Mucosa of descending colon (tissue), 3 donors: ENCODE measurements around the gene MC5R. TPM values are rescaled to one million over a fixed set of nuclear protein-coding genes. Genes with fewer than 3 reads are reported as not detected.

ENCODE experiments used
- ATAC-seq: fragments of 200-7000 bp; cut with Tn5 transposase; one replicate; pipeline ENCODE4 v1.9.1; 2020; ENCODE audit warnings: mild to moderate bottlenecking, moderate library complexity
- DNase-seq, 3 donors: peaks; one replicate each; pipeline ENCODE4 v3.0.0-alpha.2; 2020
- H3K36me3 ChIP-seq: fragments of 200-600 bp; one replicate; pipeline ENCODE4 v1.8.0; 2021; ENCODE audit warnings: low read depth, mild to moderate bottlenecking
- H3K4me1 ChIP-seq: fragments of 200-600 bp; one replicate; pipeline ENCODE4 v1.8.0; 2021; ENCODE audit warnings: low read depth, mild to moderate bottlenecking
- H3K4me3 ChIP-seq: fragments of 200-600 bp; one replicate; pipeline ENCODE4 v1.8.0; 2021; ENCODE audit warnings: mild to moderate bottlenecking
- H3K9me3 ChIP-seq: fragments of 200-600 bp; one replicate; pipeline ENCODE4 v1.8.0; 2021; ENCODE audit warnings: mild to moderate bottlenecking
- intact Hi-C, 2 donors: fragments of 100-400 bp; cut with DNase I in 1 of 2; cut with micrococcal nuclease in 1 of 2; formaldehyde crosslinking; loops; one replicate each; pipeline versions ENCODE4 v1.11.0 to v1.11.1; 2022; cut with DNase I, micrococcal nuclease
- long read RNA-seq, 2 donors: library from polyadenylated mRNA; unstranded; transcript quantifications; one replicate each; pipeline ENCODE4 v2.0.0, GENCODE V29; 2019 to 2021
- total RNA-seq, 3 donors: library from RNA; stranded (reverse); fragmentation: NEBNext Ultra II Directional in 2 of 3; extraction: Animal tissue kit (Norgen Biotek cat#: 25700) in 2 of 3; gene quantifications; one replicate each; pipeline versions ENCODE4 v1.2.1 to v1.2.4, GENCODE V29; 2021 to 2023
- TF ChIP-seq, protein P1 (sequence below): fragments of 200-600 bp; IDR thresholded peaks from one replicate; pipeline ENCODE4 v1.8.0; 2022; ENCODE audit warnings: antibody characterized with exemption, mild to moderate bottlenecking
- donor health status: DM: no; HTN: no; CAD: no; lungs with moderate emphysema.
- donor health status: DM: no; HTN: no; CAD: no.
- donor health status: DM: no; HTN: yes; CAD: no.

Gene MC5R
- total RNA-seq, result not detected
- long read RNA-seq, donor 1, result 0 reads
- long read RNA-seq, donor 2, result 0 reads

DNA sequence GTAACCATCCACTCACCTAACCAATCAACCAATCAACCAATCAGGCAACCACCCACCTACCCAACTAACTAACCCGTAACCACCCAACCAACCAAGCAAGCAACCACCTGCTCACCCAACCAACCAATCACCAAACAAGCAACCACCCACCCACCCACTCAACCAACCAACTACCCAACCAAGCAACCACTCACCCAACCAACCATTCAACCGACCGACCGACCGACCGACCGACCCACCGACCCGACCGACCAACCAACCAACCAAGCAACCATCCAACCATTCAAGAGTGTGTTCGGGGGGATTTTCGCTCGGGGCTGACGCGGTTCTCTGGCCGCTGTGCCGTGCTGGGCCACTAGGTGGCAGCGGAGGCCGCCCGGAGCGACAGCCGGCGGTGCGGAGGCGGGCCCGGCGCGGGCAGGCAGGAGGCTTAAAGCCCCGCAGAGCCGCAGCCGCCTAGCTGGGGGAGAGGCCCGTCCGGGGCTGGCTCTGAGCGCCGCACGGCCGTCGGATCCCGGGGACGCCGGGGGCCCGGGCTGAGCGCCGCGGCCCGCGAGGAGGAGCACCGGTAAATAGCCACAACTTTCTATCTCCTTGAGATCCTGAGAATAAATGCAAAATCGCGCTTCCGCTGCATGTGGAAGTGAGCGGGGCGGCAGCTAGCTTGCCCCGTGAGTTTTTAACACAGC is at the start of gene MC5R:
Gene MC5R (plus strand): TSS at position 443 of the 689 bp plus-strand sequence. CDS start 1,617 bp downstream, outside the sequence.
- TF ChIP-seq, protein P1, sequence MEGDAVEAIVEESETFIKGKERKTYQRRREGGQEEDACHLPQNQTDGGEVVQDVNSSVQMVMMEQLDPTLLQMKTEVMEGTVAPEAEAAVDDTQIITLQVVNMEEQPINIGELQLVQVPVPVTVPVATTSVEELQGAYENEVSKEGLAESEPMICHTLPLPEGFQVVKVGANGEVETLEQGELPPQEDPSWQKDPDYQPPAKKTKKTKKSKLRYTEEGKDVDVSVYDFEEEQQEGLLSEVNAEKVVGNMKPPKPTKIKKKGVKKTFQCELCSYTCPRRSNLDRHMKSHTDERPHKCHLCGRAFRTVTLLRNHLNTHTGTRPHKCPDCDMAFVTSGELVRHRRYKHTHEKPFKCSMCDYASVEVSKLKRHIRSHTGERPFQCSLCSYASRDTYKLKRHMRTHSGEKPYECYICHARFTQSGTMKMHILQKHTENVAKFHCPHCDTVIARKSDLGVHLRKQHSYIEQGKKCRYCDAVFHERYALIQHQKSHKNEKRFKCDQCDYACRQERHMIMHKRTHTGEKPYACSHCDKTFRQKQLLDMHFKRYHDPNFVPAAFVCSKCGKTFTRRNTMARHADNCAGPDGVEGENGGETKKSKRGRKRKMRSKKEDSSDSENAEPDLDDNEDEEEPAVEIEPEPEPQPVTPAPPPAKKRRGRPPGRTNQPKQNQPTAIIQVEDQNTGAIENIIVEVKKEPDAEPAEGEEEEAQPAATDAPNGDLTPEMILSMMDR, result peak; percentile 89
- no peak within 1 kb of the TSS for H3K4me3 ChIP-seq
- intact Hi-C loops, result no loop called here
- DNase-seq, result peak in 2 of 3 donors; percentile 66 to 80
- H3K4me1 ChIP-seq, result no peaks in the 10 kb centered on the region
- H3K9me3 ChIP-seq, result no peaks in the 10 kb centered on the region
- ATAC-seq, result peak; percentile 96
- H3K36me3 ChIP-seq, result no peaks in the 10 kb centered on the region

DNA sequence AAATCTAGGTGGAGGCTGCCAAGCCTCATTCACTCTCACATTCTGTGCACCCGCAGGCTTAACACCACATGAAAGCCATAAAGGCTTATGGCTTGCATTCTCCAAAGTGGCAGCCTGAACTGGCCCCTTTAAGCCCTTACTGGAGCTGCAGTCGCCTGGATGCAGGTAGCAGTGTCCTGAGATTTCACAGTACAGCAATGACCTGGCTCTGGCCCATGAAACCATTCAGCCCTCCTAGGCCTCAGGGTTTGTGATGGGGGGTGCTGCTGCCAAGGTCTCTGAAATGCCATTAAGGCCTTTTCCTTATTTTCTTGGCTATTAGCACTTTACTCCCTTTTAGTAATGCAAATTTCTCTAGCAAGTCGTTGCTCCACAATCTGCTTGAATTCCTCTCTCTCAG is 48.9 kb upstream of the MC5R start:
- TF ChIP-seq, protein P1, result no peak
- intact Hi-C loops, result no loop called here
- Histone ChIP-seq H3K4me3 (no peak overlapping the region), H3K9me3 (peaks cover 2% of the 10 kb centered on the region), H3K36me3 (no peaks in the 10 kb centered on the region), H3K4me1 (no peaks in the 10 kb centered on the region)
- ATAC-seq (no peak), DNase-seq (no peak)

DNA sequence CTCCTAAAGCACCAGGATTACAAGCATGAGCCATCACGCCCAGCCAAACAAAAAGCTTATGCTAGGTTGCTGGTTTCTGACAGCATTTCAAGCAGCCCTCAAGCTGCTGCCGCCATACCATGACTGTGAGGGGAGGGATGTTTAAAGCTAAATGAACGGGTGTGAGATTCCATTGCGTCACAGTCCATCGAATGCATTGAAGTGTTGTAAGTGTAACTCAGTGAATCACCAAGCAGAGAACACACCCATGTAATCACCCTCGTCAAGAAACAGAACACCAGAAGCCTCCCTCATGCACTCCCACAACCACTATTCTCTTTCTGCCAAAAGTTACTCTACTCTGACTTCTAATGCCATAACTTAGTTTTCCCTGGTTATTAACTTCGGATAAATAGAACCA is 32.8 kb upstream of the MC5R start:
- ATAC-seq, result peak; percentile 30
- no peak for DNase-seq
- H3K36me3 ChIP-seq, result no peaks in the 10 kb centered on the region
- intact Hi-C loops, result no loop called here
- TF ChIP-seq, protein P1, result no peak
- no peak overlapping the region for H3K4me3 ChIP-seq
- H3K9me3 ChIP-seq, result no peaks in the 10 kb centered on the region
- H3K4me1 ChIP-seq, result no peaks in the 10 kb centered on the region

DNA sequence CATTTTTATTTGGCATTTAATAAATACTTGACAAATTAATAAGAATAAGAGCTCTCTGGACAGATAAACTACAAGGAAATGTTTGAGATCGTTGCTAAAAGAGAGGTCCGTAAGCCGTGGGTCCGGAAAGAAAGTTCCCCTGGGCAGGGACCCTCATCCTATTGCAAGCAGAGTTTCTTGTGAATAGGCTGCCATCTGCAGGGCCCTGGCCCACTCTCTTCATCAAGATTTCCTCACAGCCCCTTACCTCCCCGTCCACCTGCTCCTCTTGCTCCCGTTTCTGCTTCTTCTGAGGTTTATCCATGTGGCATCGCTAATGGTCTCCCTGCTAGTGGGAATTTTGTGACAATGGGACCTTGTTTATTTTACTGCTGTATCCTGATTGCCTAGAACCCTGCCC is 30.1 kb upstream of the MC5R start:
- Histone ChIP-seq H3K4me3 (no peak overlapping the region), H3K36me3 (no peaks in the 10 kb centered on the region), H3K4me1 (no peaks in the 10 kb centered on the region), H3K9me3 (no peaks in the 10 kb centered on the region)
- intact Hi-C loops, result no loop called here
- DNase-seq (no peak), ATAC-seq (no peak)
- TF ChIP-seq, protein P1, result no peak

DNA sequence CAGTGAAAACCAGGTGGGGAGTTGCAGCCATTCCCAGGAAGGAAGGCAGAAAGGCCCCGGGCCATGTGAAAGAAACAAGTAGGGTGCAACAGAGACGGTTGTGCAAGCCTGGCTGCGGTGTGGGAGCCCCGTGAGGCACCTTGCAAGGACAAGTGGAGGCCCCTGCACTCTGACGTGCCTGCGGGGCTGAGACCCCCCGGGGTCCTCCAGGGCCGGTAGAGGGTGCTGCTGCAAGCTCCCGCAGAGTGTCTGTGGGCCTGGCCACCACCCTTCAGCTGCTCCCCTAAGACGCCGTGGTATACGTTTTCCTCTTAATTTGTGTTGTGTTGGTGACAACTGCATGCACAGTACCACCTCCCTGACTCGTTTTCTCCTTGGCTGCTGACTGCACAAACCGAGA is 27.4 kb upstream of the MC5R start:
- DNase-seq, result no peak

More for the DNA sequence above, 27.4 kb upstream of the MC5R start:
- no peak for ATAC-seq
- Histone ChIP-seq H3K4me1 (peaks cover 4% of the 10 kb centered on the region), H3K9me3 (no peaks in the 10 kb centered on the region), H3K4me3 (no peak overlapping the region), H3K36me3 (no peaks in the 10 kb centered on the region)
- intact Hi-C loops, result no loop called here
- TF ChIP-seq, protein P1, result no peak
